ENCODE measurements around the gene TFAM. TPM values are rescaled to one million over a fixed set of nuclear protein-coding genes. Genes with fewer than 3 reads are reported as not detected.
"Not testable (repeated sequence)": the region's sequence is repeated elsewhere in the genome, so short reads cannot be mapped to it uniquely, and the experiment has no call there.

TFAM gene
- polyA plus RNA-seq, 1 of the 3 experiments (the other 2 are of a cell fraction), result 19.6 TPM

- no peak for TF ChIP-seq GABPA (IDR thresholded peaks at IDR 0.05; ENCODE audit: low read depth)
- TF ChIP-seq CHD2 (IDR thresholded peaks at IDR 0.05; ENCODE audit: low read length, partially characterized antibody), result no peak
- no peak for TF ChIP-seq ELF1 (IDR thresholded peaks at IDR 0.05)
Measured at GRCh38 chr10:58424176-58424575, 39.0 kb downstream of the TFAM start (continued).

- H3K4me2 ChIP-seq; H3K9me2 ChIP-seq; H3K9ac ChIP-seq; POLR2A ChIA-PET; H3K27me3 ChIP-seq (ENCODE audit: insufficient read depth); H2AFZ ChIP-seq (ENCODE audit: low read depth); H3K27ac ChIP-seq (ENCODE audit: low read depth in 2 of 2, low read length in 1 of 2); H3K4me1 ChIP-seq (ENCODE audit: control insufficient read depth in 1 of 2, insufficient read depth in 2 of 2, low read depth in 1 of 2, low read length in 1 of 2); H4K20me1 ChIP-seq (ENCODE audit: insufficient read depth); H3K79me2 ChIP-seq (ENCODE audit: insufficient read depth); DNase-seq; H3K4me3 ChIP-seq (ENCODE audit: low read depth in 2 of 2, low read length in 1 of 2); H3K9me3 ChIP-seq; CTCF ChIA-PET; H3K36me3 ChIP-seq (replicated peaks in 1 of 2; ENCODE audit: control insufficient read depth in 1 of 2, insufficient read depth in 2 of 2, low read length in 1 of 2); H3F3A ChIP-seq (replicated peaks; ENCODE audit: insufficient read depth): not testable (repeated sequence)
- 83% methylated on average over 1 of the region's 1 CpG for WGBS (ENCODE audit: low lambda C conversion rate)
Measured at GRCh38 chr10:58428436-58428835, 43.2 kb downstream of the TFAM start.

- WGBS (ENCODE audit: low lambda C conversion rate), result 83% methylated on average over 2 of the region's 2 CpGs
- CTCF ChIA-PET, result interaction anchor here (0.9 to 1.8 kb wide), 2 partner anchors 15 to 1194 kb away, joined by 3 read pairs; no protein-coding TSS in a partner anchor
- POLR2A ChIA-PET, result no interaction called here
- DNase-seq, result no peak
- H3K9me3 ChIP-seq, result no peaks in the 10 kb centered on the region
- H3K4me1 ChIP-seq (ENCODE audit: control insufficient read depth in 1 of 2, insufficient read depth in 2 of 2, low read depth in 1 of 2, low read length in 1 of 2), result peaks cover 3 to 6% of the 10 kb centered on the region in 2 experiments; a peak in 2 of 4 replicates
- no peak overlapping the region for H2AFZ ChIP-seq (ENCODE audit: low read depth)
- no peaks in the 10 kb centered on the region for H3K36me3 ChIP-seq (replicated peaks in 1 of 2; ENCODE audit: control insufficient read depth in 1 of 2, insufficient read depth in 2 of 2, low read length in 1 of 2)
- TF ChIP-seq USF1 (IDR thresholded peaks at IDR 0.05; ENCODE audit: borderline replicate concordance, low read depth) (no peak), GABPA (IDR thresholded peaks at IDR 0.05; ENCODE audit: low read depth) (no peak), IRF3 (IDR thresholded peaks at IDR 0.05; ENCODE audit: low read depth, low read length) (no peak), FOXJ3 (CRISPR knock-in tag; IDR thresholded peaks at IDR 0.05) (no peak), ZBTB33 (IDR thresholded peaks at IDR 0.05; ENCODE audit: borderline replicate concordance, low read depth) (no peak), REST (IDR thresholded peaks at IDR 0.05; ENCODE audit: low read depth, low read length) (no peak), EZH2phosphoT487 (IDR thresholded peaks at IDR 0.05; ENCODE audit: borderline replicate concordance, low read depth) (no peak), TAF1 (IDR thresholded peaks at IDR 0.05; ENCODE audit: borderline replicate concordance, low read depth, low read length) (no peak), GATA2 (CRISPR knock-in tag; IDR thresholded peaks at IDR 0.05) (no peak), JUND (IDR thresholded peaks at IDR 0.05) (no peak), FOSL2 (IDR thresholded peaks at IDR 0.05; ENCODE audit: borderline replicate concordance, low read depth) (no peak)
- H3K4me2 ChIP-seq, result no peak overlapping the region
- no peaks in the 10 kb centered on the region for H3K27me3 ChIP-seq (ENCODE audit: insufficient read depth)
- H3K9me2 ChIP-seq, result no peaks in the 10 kb centered on the region
- no peak overlapping the region for H3K9ac ChIP-seq
- H3F3A ChIP-seq (replicated peaks; ENCODE audit: insufficient read depth), result peaks cover 18% of the 10 kb centered on the region
- no peaks in the 10 kb centered on the region for H3K79me2 ChIP-seq (ENCODE audit: insufficient read depth)
- no peak overlapping the region for H3K27ac ChIP-seq (ENCODE audit: low read depth in 2 of 2, low read length in 1 of 2)
- no peaks in the 10 kb centered on the region for H4K20me1 ChIP-seq (ENCODE audit: insufficient read depth)
- no peak overlapping the region for H3K4me3 ChIP-seq (ENCODE audit: low read depth in 2 of 2, low read length in 1 of 2)
Measured at GRCh38 chr10:58431903-58432302, 46.7 kb downstream of the TFAM start.
